ENCODE data around the gene MALAT1.
"Not testable (repeated sequence)": the region's sequence is repeated elsewhere in the genome, so short reads cannot be mapped to it uniquely, and the experiment has no call there.

The MALAT1 gene

DNA sequence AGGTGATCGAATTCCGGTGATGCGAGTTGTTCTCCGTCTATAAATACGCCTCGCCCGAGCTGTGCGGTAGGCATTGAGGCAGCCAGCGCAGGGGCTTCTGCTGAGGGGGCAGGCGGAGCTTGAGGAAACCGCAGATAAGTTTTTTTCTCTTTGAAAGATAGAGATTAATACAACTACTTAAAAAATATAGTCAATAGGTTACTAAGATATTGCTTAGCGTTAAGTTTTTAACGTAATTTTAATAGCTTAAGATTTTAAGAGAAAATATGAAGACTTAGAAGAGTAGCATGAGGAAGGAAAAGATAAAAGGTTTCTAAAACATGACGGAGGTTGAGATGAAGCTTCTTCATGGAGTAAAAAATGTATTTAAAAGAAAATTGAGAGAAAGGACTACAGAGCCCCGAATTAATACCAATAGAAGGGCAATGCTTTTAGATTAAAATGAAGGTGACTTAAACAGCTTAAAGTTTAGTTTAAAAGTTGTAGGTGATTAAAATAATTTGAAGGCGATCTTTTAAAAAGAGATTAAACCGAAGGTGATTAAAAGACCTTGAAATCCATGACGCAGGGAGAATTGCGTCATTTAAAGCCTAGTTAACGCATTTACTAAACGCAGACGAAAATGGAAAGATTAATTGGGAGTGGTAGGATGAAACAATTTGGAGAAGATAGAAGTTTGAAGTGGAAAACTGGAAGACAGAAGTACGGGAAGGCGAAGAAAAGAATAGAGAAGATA, at the start of gene MALAT1:
Gene MALAT1 (plus strand): TSS at position 69 of the 736 bp plus-strand sequence.
- H3K4me3 ChIP-seq (ENCODE audit: low read depth, low read length): peak within 1 kb of the TSS; percentile 82
- peak; percentile 89 for DNase-seq (ENCODE audit: low read depth)

GRCh38 chr11:65451301-65451700, 47.5 kb upstream of the MALAT1 start:
- not testable (repeated sequence) for DNase-seq (ENCODE audit: low read depth); H3K4me3 ChIP-seq (ENCODE audit: low read depth, low read length)

DNA sequence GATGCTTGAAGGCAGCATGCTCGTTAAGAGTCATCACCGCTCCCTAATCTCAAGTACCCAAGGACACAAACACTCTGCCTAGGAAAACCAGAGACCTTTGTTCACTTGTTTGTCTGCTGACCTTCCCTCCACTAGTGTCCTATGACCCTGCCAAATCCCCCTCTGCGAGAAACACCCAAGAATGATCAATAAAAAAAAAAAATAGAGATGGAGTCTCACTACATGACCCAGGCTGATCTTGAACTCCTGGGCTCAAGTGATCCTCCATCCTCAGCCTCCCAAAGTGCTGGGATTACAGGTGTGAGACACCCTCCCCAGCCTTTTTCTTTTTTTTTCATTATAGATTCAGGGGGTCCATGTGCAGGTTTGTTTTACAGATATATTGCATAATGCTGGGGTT, 46.6 kb upstream of the MALAT1 start:
- DNase-seq (ENCODE audit: low read depth); H3K4me3 ChIP-seq (ENCODE audit: low read depth, low read length): not testable (repeated sequence)

GRCh38 chr11:65452806-65453490, 45.9 kb upstream of the MALAT1 start:
- no peak overlapping the region for H3K4me3 ChIP-seq (ENCODE audit: low read depth, low read length)
- DNase-seq (ENCODE audit: low read depth): no peak

GRCh38 chr11:65454311-65454695, 44.5 kb upstream of the MALAT1 start:
- H3K4me3 ChIP-seq (ENCODE audit: low read depth, low read length): peak overlapping the region; percentile 51
- no peak for DNase-seq (ENCODE audit: low read depth)

DNA sequence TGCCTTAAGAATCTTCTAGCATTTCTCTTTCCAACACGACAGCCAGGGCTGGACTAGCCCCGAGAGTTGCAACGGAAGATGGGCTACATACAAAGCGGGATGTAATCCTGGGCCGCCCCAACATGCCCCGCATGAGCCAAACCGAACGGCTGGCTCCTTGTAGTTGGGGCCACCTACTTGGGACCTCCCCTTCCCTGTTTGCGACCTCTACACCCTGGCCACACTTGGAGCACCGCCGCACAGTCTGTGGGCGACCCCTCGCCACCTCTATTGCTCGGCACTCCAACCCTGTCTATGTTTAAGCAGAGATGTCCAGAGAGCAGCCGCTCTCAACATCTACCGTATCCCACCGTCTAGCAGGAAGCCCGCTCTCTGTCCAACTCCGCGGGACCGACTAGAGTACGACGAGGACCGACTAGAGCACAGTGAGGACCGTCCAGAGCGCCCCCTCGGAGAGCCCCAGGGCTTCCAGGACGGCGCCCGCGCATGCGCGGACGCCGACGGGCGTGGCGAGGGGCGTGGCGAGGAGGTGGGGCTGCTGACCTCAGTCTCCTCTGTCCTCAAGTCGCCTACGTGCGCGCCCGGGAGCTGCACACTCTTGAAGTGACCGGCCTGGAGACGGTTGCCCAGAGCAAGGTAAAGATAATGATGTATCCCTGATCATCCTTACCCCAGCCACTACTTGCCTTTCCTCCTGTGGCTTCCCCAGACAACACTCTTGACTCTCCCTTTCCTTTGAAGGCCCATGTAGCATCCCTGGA, 44.0 kb upstream of the MALAT1 start:
- H3K4me3 ChIP-seq (ENCODE audit: low read depth, low read length): peak overlapping the region; percentile 51
- DNase-seq (ENCODE audit: low read depth): no peak

DNA sequence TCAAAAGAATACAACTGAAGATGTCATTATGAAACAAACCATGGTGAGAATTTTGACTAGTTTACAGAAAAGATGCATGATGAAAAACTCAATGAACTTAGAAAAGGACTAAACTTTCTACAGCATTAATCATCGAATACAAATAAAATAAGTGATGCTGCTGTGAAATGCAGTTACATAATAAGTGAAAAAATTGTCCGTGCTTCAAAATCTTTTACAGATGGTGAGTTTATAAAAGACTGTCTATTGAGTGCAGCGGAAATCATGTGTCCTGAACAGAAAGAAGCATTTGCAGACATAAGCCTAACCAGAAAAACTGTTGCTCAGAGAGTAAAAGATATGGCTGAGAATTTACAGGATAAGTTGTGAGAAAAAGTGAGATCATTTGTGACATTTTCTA, 42.4 kb upstream of the MALAT1 start:
- no peak overlapping the region for H3K4me3 ChIP-seq (ENCODE audit: low read depth, low read length)
- DNase-seq (ENCODE audit: low read depth): no peak

- no peak for DNase-seq (ENCODE audit: low read depth)
- H3K4me3 ChIP-seq (ENCODE audit: low read depth, low read length): no peak overlapping the region
Observed at GRCh38 chr11:65459552-65459951, 39.3 kb upstream of the MALAT1 start.

DNA sequence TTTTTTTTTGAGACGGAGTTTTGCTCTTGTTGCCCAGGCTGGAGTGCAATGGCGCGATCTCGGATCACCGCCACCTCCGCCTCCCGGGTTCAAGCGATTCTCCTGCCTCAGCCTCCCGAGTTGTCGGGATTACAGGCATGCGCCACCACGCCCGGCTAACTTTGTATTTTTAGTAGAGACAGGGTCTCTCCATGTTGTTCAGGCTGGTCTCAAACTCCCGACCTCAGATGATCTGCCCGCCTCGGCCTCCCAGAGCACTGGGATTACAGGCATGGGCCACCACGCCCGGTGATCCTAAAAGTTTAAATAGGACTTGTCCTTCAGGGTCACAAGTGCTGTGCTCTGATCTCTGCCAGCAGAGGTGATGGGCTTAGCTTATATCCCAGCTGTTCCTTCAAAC, 33.4 kb upstream of the MALAT1 start:
- not testable (repeated sequence) for H3K4me3 ChIP-seq (ENCODE audit: low read depth, low read length); DNase-seq (ENCODE audit: low read depth)

GRCh38 chr11:65467306-65467705, 31.5 kb upstream of the MALAT1 start:
- H3K4me3 ChIP-seq (ENCODE audit: low read depth, low read length); DNase-seq (ENCODE audit: low read depth): not testable (repeated sequence)

- no peak overlapping the region for H3K4me3 ChIP-seq (ENCODE audit: low read depth, low read length)
- DNase-seq (ENCODE audit: low read depth): no peak
Observed at GRCh38 chr11:65468874-65469333, 29.9 kb upstream of the MALAT1 start.

GRCh38 chr11:65470433-65471049, 28.3 kb upstream of the MALAT1 start:
- H3K4me3 ChIP-seq (ENCODE audit: low read depth, low read length): no peak overlapping the region
- DNase-seq (ENCODE audit: low read depth): no peak

GRCh38 chr11:65471447-65471891, 27.4 kb upstream of the MALAT1 start:
- peak overlapping the region; percentile 16 for H3K4me3 ChIP-seq (ENCODE audit: low read depth, low read length)
- no peak for DNase-seq (ENCODE audit: low read depth)

DNA sequence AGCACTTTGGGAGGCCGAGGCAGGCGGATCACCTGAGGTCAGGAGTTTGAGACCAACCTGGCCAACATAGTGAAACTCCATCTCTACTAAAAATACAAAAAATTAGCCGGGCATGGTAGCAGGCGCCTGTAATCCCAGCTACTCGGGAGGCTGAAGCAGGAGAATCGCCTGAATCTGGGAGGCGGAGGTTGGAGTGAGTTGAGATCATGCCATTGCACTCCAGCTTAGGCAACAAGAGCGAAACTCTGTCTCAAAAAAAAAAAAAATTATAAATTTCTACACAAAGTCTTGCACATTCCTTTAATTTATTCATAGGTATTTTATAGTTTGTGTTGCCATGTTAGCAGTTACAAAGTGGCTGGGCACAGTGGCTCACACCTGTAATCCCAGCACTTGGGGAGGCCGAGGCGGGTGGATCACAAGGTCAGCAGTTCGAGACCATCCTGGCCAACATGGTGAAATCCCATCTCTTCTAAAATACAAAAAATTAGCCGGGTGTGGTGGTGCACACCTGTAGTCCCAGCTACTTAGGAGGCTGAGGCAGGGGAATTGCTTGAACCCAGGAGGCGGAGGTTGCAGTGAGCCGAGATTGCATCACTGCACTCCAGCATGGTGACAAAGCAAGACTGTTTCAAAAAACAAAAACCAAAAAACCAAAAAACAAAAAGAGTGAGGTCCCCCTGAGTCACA, 26.1 kb upstream of the MALAT1 start:
- DNase-seq (ENCODE audit: low read depth); H3K4me3 ChIP-seq (ENCODE audit: low read depth, low read length): not testable (repeated sequence)

DNA sequence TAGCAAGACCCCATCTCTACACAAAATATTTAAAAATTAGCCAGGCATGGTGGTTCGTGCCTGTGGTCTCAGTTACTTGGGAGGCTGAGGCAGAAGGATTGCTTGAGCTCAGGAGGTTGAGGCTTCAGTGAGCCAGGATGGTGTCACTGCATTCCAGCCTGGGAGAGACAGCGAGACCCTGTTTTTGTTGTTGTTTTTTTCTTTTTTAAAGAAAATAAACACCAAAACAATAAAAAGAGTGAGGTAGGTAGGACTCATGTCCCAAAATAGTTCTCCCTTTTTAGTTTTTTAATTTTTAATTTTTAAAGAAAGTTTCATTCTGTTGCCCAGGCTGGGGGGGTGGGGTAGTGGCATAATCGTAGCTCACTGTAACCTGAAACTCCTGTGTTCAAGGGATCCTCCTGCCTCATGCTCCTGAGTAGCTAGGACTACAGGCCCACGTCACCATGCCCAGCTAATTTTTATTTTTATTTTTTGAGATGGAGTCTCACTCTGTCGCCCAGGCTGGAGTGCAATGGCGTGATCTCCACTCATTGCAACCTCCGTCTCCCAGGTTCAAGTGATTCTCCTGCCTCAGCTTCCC, 25.5 kb upstream of the MALAT1 start:
- no peak overlapping the region for H3K4me3 ChIP-seq (ENCODE audit: low read depth, low read length)
- DNase-seq (ENCODE audit: low read depth): no peak

- H3K4me3 ChIP-seq (ENCODE audit: low read depth, low read length): no peak overlapping the region
- no peak for DNase-seq (ENCODE audit: low read depth)
Observed at GRCh38 chr11:65474864-65475263, 24.0 kb upstream of the MALAT1 start.

DNA sequence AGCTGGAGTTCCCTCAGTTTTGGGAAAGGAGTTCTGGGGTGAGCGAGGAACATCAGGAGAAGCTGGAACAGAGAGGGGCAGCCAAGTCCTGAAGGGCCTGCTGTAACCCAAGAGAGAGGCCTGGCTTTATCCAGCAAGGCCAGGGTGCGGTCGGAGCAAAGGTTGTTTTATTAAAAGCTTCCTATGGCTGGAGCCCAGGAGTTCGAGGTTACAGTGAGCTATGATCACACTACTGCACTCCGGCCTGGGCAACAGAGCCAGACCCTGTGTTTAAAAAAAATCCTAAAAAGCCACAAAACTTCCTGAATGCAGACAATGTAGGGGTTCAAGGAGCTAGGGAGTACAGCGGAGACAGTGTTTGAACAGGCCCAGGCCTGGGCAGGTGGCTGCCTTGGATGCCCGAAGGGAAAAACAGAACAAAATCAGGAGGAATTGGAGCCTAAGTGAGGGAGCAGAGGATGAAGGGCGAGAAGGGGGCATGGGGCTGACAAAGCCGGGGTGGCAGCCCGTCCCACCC, 22.2 kb upstream of the MALAT1 start:
- peak overlapping the region; percentile 71 for H3K4me3 ChIP-seq (ENCODE audit: low read depth, low read length)
- no peak for DNase-seq (ENCODE audit: low read depth)

GRCh38 chr11:65477149-65477965, 21.5 kb upstream of the MALAT1 start:
- peak overlapping the region; percentile 71 for H3K4me3 ChIP-seq (ENCODE audit: low read depth, low read length)
- peak; percentile 82 for DNase-seq (ENCODE audit: low read depth)

All from skeletal muscle cell (primary cell).